OCI-LY1 (cell line): ENCODE results near the gene DCAF4.

ENCODE experiments used
- EZH2 ChIP-seq: fragments of 200-600 bp; sonication (generic), shearing (Covaris generic); IDR thresholded peaks from 2 replicates; pipeline ENCODE4 v1.8.0; 2017; ENCODE audit warnings: borderline replicate concordance, mixed run types, mild to moderate bottlenecking, antibody characterized with exemption, low read length, moderate library complexity, mixed read lengths
- TF ChIP-seq, protein P1 (sequence below): fragments of 200-600 bp; sonication (generic), shearing (Covaris generic); IDR thresholded peaks from 2 replicates; pipeline ENCODE4 v1.5.1; 2017; ENCODE audit warnings: mild to moderate bottlenecking, antibody characterized with exemption, low read length, moderate library complexity, mixed read lengths

DNA sequence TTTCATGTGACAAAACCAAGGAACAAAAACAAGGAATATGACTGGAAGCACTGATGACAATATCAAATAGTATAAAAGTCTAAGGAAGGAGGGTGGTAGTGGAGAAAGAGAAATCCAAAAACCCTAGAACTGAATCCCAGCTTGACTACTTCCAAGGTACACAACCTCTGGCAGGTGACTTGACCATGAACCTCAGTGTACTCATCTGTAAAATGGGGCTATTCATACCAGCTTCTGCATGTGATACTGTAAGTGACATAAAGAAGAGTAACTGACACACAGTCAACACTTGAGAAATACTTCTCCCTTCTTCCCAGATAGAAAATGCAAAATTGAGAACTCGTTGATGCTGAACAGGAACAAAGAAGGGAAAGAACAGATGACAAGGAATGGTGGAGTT lies 22.0 kb upstream of the DCAF4 start:
- TF ChIP-seq, protein P1, sequence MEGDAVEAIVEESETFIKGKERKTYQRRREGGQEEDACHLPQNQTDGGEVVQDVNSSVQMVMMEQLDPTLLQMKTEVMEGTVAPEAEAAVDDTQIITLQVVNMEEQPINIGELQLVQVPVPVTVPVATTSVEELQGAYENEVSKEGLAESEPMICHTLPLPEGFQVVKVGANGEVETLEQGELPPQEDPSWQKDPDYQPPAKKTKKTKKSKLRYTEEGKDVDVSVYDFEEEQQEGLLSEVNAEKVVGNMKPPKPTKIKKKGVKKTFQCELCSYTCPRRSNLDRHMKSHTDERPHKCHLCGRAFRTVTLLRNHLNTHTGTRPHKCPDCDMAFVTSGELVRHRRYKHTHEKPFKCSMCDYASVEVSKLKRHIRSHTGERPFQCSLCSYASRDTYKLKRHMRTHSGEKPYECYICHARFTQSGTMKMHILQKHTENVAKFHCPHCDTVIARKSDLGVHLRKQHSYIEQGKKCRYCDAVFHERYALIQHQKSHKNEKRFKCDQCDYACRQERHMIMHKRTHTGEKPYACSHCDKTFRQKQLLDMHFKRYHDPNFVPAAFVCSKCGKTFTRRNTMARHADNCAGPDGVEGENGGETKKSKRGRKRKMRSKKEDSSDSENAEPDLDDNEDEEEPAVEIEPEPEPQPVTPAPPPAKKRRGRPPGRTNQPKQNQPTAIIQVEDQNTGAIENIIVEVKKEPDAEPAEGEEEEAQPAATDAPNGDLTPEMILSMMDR = no peak
- no peak for TF ChIP-seq EZH2
